H1 (cell line): ENCODE data around the gene SLC25A6. TPM values are rescaled to one million over a fixed set of nuclear protein-coding genes. Genes with fewer than 3 reads are reported as not detected.

ENCODE experiments used
- CEBPB ChIP-seq: IDR thresholded peaks from 2 replicates; pipeline ENCODE4 v1.6.1; 2012; ENCODE audit warnings: low read depth, low read length
- CHD1 ChIP-seq: IDR thresholded peaks from 2 replicates; pipeline ENCODE4 v1.6.1; 2012; ENCODE audit warnings: low read depth, low read length, improper control_type of control experiment
- SIN3A ChIP-seq, 2 experiments: IDR thresholded peaks in 1 of 2; conservative IDR thresholded peaks in 1 of 2; 2 replicates each; pipeline ENCODE4 v1.6.1; 2011 to 2012; ENCODE audit warnings: low read length in 2 of 2, improper control_type of control experiment in 1 of 2, low read depth in 1 of 2, mild to moderate bottlenecking in 1 of 2
- SUZ12 ChIP-seq: fragments of 200-600 bp; sonication (generic); IDR thresholded peaks from 2 replicates; pipeline ENCODE4 v1.6.1; 2012; ENCODE audit warnings: mild to moderate bottlenecking, inconsistent platforms, low read length, moderate library complexity, mixed read lengths
- polyA plus RNA-seq, 7 experiments: library from polyadenylated mRNA; depleted of rRNA in 3 of 7; stranded (reverse) in 5 of 7; unstranded in 2 of 7; fragments of >200 nt in 5 of 7; fragments of 200-250 nt in 2 of 7; gene quantifications; 1 replicate in 5 of 7; 2 replicates in 1 of 7; 4 replicates in 1 of 7; pipeline versions ENCODE4 v1.2.1 to v1.2.3, GENCODE V29; 2011 to 2013; ENCODE audit warnings: missing spikeins in 2 of 7, mixed read lengths in 2 of 7
- total RNA-seq: library from RNA; stranded (reverse); fragmentation: NEBNext Ultra II Directional; extraction: Animal tissue kit (Norgen Biotek cat#: 25700); gene quantifications from 2 replicates; pipeline ENCODE4 v1.2.1, GENCODE V29; 2021

Gene SLC25A6
- total and polyA plus RNA-seq, 2 of the 8 experiments (the other 6 are each of a cell fraction or from before 2014, with no cell fraction given) = 487 to 1,220 TPM

DNA sequence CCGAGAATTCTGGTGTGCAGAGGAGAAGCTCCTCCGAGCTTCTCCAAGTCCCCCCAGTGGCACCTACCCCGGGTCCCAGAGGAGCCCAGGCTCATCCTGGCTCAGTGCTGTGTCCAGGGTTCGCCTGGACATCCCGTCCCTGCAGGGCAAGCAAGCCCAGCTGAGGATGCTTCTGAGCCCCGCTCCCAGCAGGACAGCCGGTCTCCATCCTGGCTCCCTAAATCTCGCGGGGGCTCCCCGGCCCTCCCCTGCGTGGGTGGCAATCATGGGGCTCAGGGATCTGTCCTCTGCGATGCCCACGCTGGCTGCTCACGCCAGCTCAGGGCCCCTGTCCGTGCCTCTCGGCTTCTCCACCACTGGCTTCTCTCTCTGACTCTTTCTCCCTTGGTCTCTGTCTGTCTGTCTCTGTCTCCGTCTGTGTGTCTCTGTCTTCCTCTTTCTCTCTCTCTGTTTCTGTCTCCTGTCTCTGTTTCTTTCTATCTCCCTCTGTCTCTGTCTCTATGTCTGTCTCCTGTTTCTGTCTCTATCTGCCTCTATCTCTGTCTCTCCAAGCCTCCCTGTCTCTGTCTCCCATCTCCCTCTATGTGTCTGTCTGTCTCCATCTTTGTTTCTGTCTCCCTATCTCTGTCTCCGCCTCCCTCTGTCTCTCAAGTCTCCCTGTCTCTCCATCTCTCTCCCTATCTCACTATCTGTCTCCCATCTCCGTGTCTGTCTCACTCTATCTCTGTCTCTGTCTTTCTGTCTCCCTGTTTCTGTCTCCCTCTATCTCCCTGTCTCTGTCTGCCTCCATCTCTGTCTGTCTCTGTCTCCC lies 27.8 kb upstream of the SLC25A6 start (continued):
- no peak for TF ChIP-seq SIN3A (conservative IDR thresholded peaks at IDR 0.05 in 1 of 2, IDR thresholded peaks at IDR 0.05 in 1 of 2; ENCODE audit: low read depth in 1 of 2, low read length in 2 of 2)
- TF ChIP-seq CEBPB = no peak
- no peak for TF ChIP-seq CHD1
- TF ChIP-seq SUZ12 = no peak
- TF ChIP-seq, all 59 proteins: peak for 0
